A673 (cell line): Measurements from ENCODE around the gene MAP3K7CL. TPM values are rescaled to one million over a fixed set of nuclear protein-coding genes. Genes with fewer than 3 reads are reported as not detected.

Source experiments
- BruUV-seq: library from RNA; stranded (reverse); fragments of 400-500 nt; replicated peaks from 2 replicates; lab custom pipeline; 2021; lab: Mats Ljungman, UMichigan
- CTCF ChIA-PET: fragments of 300-600 bp; sonication (Branson Sonifier 250); formaldehyde crosslinking; loops from one replicate; lab custom pipeline; 2022; ENCODE audit warnings: antibody characterized with exemption; lab: Charles Lee
- POLR2A ChIA-PET: fragments of 300-600 bp; sonication (Branson Sonifier 250); formaldehyde crosslinking; loops from one replicate; lab custom pipeline; 2022; ENCODE audit warnings: antibody characterized with exemption; ENCODE audit not compliant: low non-redundant PET; lab: Charles Lee
- DNase-seq: peaks from one replicate; pipeline ENCODE4 v3.0.0-alpha.2; 2015; ENCODE audit warnings: low spot score
- H3K27ac ChIP-seq: fragments of 200-600 bp; sonication (generic); 2 replicates; pipeline ENCODE4 v1.5.1; 2016; ENCODE audit warnings: mixed run types, low read depth, mild to moderate bottlenecking, mixed read lengths, antibody characterized with exemption, low read length; ENCODE audit not compliant: poor library complexity, severe bottlenecking
- H3K27me3 ChIP-seq: fragments of 200-600 bp; sonication (generic); replicated peaks from 2 replicates; pipeline ENCODE4 v1.6.1; 2017; ENCODE audit warnings: mixed run types, low read depth, mild to moderate bottlenecking, mixed read lengths, antibody characterized with exemption, low read length; ENCODE audit not compliant: insufficient read depth, poor library complexity
- H3K36me3 ChIP-seq: fragments of 200-600 bp; sonication (generic); 2 replicates; pipeline ENCODE4 v1.6.1; 2016; ENCODE audit warnings: mixed run types, mild to moderate bottlenecking, mixed read lengths, antibody characterized with exemption, low read length; ENCODE audit not compliant: insufficient read depth, poor library complexity, severe bottlenecking
- H3K4me1 ChIP-seq: fragments of 200-600 bp; sonication (generic); 2 replicates; pipeline ENCODE4 v1.6.1; 2017; ENCODE audit warnings: mixed run types, mild to moderate bottlenecking, mixed read lengths, antibody characterized with exemption, low read length; ENCODE audit not compliant: insufficient read depth, poor library complexity, severe bottlenecking
- H3K4me3 ChIP-seq: fragments of 200-600 bp; sonication (generic); 2 replicates; pipeline ENCODE4 v1.5.1; 2016; ENCODE audit warnings: low read depth, mixed run types, mild to moderate bottlenecking, mixed read lengths, low read length; ENCODE audit not compliant: poor library complexity, severe bottlenecking
- H3K9me3 ChIP-seq: fragments of 200-600 bp; sonication (generic); 2 replicates; pipeline ENCODE4 v1.6.1; 2016; ENCODE audit warnings: mixed run types, low read depth, mild to moderate bottlenecking, mixed read lengths, antibody characterized with exemption, low read length; ENCODE audit not compliant: poor library complexity, severe bottlenecking
- CTCF ChIP-seq: fragments of 300-800, 200-600 bp; sonication (generic); conservative IDR thresholded peaks from 2 replicates; pipeline ENCODE4 v1.5.1; 2017; ENCODE audit warnings: low read depth, mild to moderate bottlenecking, antibody characterized with exemption, low read length, moderate library complexity, mixed read lengths
- EZH2 ChIP-seq: fragments of 200-600 bp; sonication (generic); IDR thresholded peaks from 2 replicates; pipeline ENCODE4 v1.6.1; 2017; ENCODE audit warnings: borderline replicate concordance, low read depth, mild to moderate bottlenecking, mixed read lengths, antibody characterized with exemption, low read length; ENCODE audit not compliant: poor library complexity, severe bottlenecking
- intact Hi-C: fragments of 100-400 bp; cut with micrococcal nuclease; formaldehyde crosslinking; loops from one replicate; pipeline ENCODE4 v1.10.0; 2022; ENCODE audit not compliant: unreplicated experiment
- total RNA-seq: library from RNA; stranded (reverse); gene quantifications from 2 replicates; pipeline ENCODE4 v1.2.3, GENCODE V29; 2021

MAP3K7CL gene
- total RNA-seq, 1 experiment from 2014 or later: 2.2 TPM

GRCh38 chr21:29179503-29179902 lies 49.1 kb downstream of the MAP3K7CL start:
- peaks cover 4% of the 10 kb centered on the region for H3K4me1 ChIP-seq
- CTCF ChIA-PET: no interaction called here
- DNase-seq: no peak
- TF ChIP-seq CTCF: no peak
- no peak for TF ChIP-seq EZH2
- no peaks in the 10 kb centered on the region for H3K9me3 ChIP-seq
- intact Hi-C loops: no loop called here
- H3K4me3 ChIP-seq: no peak overlapping the region
- POLR2A ChIA-PET: no interaction called here
- no peaks in the 10 kb centered on the region for H3K36me3 ChIP-seq
- BruUV-seq: no TSS peak
- H3K27me3 ChIP-seq: no peaks in the 10 kb centered on the region
- no peak overlapping the region for H3K27ac ChIP-seq

GRCh38 chr21:29181799-29182470 lies 51.5 kb downstream of the MAP3K7CL start:
- Histone ChIP-seq H3K9me3 (no peaks in the 10 kb centered on the region), H3K27me3 (no peaks in the 10 kb centered on the region), H3K4me1 (peaks cover 8% of the 10 kb centered on the region), H3K4me3 (peak overlapping the region; percentile 23), H3K36me3 (no peaks in the 10 kb centered on the region), H3K27ac (peak overlapping the region; percentile 64)
- peak; percentile 72 for DNase-seq
- ChIA-PET CTCF (no interaction called here), POLR2A (no interaction called here)
- TF ChIP-seq CTCF (no peak), EZH2 (no peak)
- BruUV-seq: TSS peak; percentile 95
- intact Hi-C loops: no loop called here

- intact Hi-C loops: no loop called here
- CTCF ChIA-PET: no interaction called here
- H3K27me3 ChIP-seq: no peaks in the 10 kb centered on the region
- POLR2A ChIA-PET: no interaction called here
- peak overlapping the region; percentile 64 for H3K27ac ChIP-seq
- TF ChIP-seq CTCF (no peak), EZH2 (no peak)
- no peaks in the 10 kb centered on the region for H3K9me3 ChIP-seq
- no peak overlapping the region for H3K4me3 ChIP-seq
- H3K36me3 ChIP-seq: no peaks in the 10 kb centered on the region
- no TSS peak for BruUV-seq
- peaks cover 8% of the 10 kb centered on the region for H3K4me1 ChIP-seq
- DNase-seq: no peak
These were observed 52.2 kb downstream of the MAP3K7CL start for GRCh38 chr21:29182691-29183092.
